COLO668 (cell line): ENCODE results near the gene B3GALT4.
A peak's percentile ranks its signal among the peaks of the same experiment; 100 is the strongest.
"Not testable (repeated sequence)": the region's sequence is repeated elsewhere in the genome, so short reads cannot be mapped to it uniquely, and the experiment has no call there.

ENCODE experiments used
- DNase-seq: peaks from one replicate; lab custom pipeline; 2025; ENCODE audit not compliant: unreplicated experiment; lab: John Stamatoyannopoulos, UW

The B3GALT4 gene

GRCh38 chr6:33272275-33273128 lies 4.4 kb upstream of the B3GALT4 start:
- DNase-seq = no peak

- DNase-seq = no peak
These were observed 3.6 kb upstream of the B3GALT4 start for GRCh38 chr6:33273129-33273923.

- DNase-seq = no peak
These were observed 2.7 kb upstream of the B3GALT4 start for GRCh38 chr6:33273924-33274902.

- DNase-seq = not testable (repeated sequence)
These were observed 935 bp upstream of the B3GALT4 start for GRCh38 chr6:33275795-33276580.

- no peak for DNase-seq
These were observed 401 bp upstream of the B3GALT4 start for GRCh38 chr6:33276581-33276863.

GRCh38 chr6:33277663-33278391 lies 904 bp downstream of the B3GALT4 start:
- DNase-seq = no peak

- no peak for DNase-seq
These were observed 1.4 kb downstream of the B3GALT4 start for GRCh38 chr6:33278392-33278741.

GRCh38 chr6:33278810-33279209 lies 1.9 kb downstream of the B3GALT4 start:
- DNase-seq = no peak

- DNase-seq = no peak
These were observed 2.4 kb downstream of the B3GALT4 start for GRCh38 chr6:33279257-33279695.

GRCh38 chr6:33279971-33280511 lies 3.1 kb downstream of the B3GALT4 start:
- DNase-seq = peak; percentile 62

- no peak for DNase-seq
These were observed 3.6 kb downstream of the B3GALT4 start for GRCh38 chr6:33280539-33280938.

GRCh38 chr6:33285214-33285613 lies 8.3 kb downstream of the B3GALT4 start:
- DNase-seq = not testable (repeated sequence)

GRCh38 chr6:33286946-33287914 lies 10.3 kb downstream of the B3GALT4 start:
- no peak for DNase-seq

GRCh38 chr6:33288141-33288920 lies 11.4 kb downstream of the B3GALT4 start:
- no peak for DNase-seq

- peak; percentile 60 for DNase-seq
These were observed 12.2 kb downstream of the B3GALT4 start, which contains the start of the genes PFDN6 and WDR46 for GRCh38 chr6:33288921-33289783. TSS of gene PFDN6 (plus strand) at chr6:33289601. CDS start at chr6:33289857, 256 bp downstream. TSS of gene WDR46 (minus strand) at chr6:33289239. CDS start at chr6:33289170, 69 bp downstream.

- no peak for DNase-seq
These were observed 12.9 kb downstream of the B3GALT4 start for GRCh38 chr6:33289784-33290315.
